ENCODE measurements around the gene OTULINL. TPM values are rescaled to one million over a fixed set of nuclear protein-coding genes. Genes with fewer than 3 reads are reported as not detected.

Gene OTULINL
- total and polyA plus RNA-seq, 2 of the 8 experiments (the other 6 are each of a cell fraction or from before 2014, with no cell fraction given): 3.1 to 8.3 TPM

GRCh38 chr5:14560091-14560595 is 21.4 kb upstream of the OTULINL start:
- Histone ChIP-seq H3K4me2 (ENCODE audit: insufficient read depth in 1 of 2, low read depth in 2 of 2, low read length in 2 of 2) (no peak overlapping the region), H4K5ac (ENCODE audit: insufficient read length, low read depth, low read length) (no peak overlapping the region), H2BK12ac (ENCODE audit: low read depth, low read length) (no peak overlapping the region), H2BK20ac (ENCODE audit: low read length) (no peak overlapping the region), H3K4ac (replicated peaks; ENCODE audit: insufficient read length, low read depth, low read length) (no peak overlapping the region), H3K4me3 (ENCODE audit: extremely low read depth in 1 of 4, insufficient read depth in 2 of 4, low read depth in 3 of 4, low read length in 4 of 4) (no peak overlapping the region), H3K9ac (replicated peaks in 1 of 4; ENCODE audit: extremely low read depth in 1 of 4, low read depth in 3 of 4, low read length in 3 of 4) (no peak overlapping the region), H3K27me3 (replicated peaks in 1 of 4; ENCODE audit: control insufficient read depth in 3 of 4, extremely low read depth in 1 of 4, insufficient read depth in 3 of 4, low read length in 3 of 4) (no peaks in the 10 kb centered on the region), H3K27ac (ENCODE audit: low read depth, low read length) (no peak overlapping the region), H3K23ac (ENCODE audit: insufficient read length) (no peak overlapping the region), H3K79me1 (ENCODE audit: low read depth, low read length) (no peaks in the 10 kb centered on the region), H4K20me1 (replicated peaks in 1 of 2; ENCODE audit: control insufficient read depth in 1 of 2, insufficient read depth in 2 of 2, low read length in 2 of 2) (no peaks in the 10 kb centered on the region), H3K14ac (ENCODE audit: insufficient read length) (no peak overlapping the region), H2AK5ac (ENCODE audit: low read depth, low read length) (no peak overlapping the region), H3K56ac (replicated peaks; ENCODE audit: insufficient read length, low read depth, low read length) (no peak overlapping the region), H2BK120ac (replicated peaks; ENCODE audit: low read depth, low read length) (no peak overlapping the region), H4K8ac (ENCODE audit: extremely low read depth, insufficient read depth, low read length) (no peak overlapping the region), H2BK5ac (ENCODE audit: low read depth, low read length) (no peak overlapping the region), H3K23me2 (ENCODE audit: low read depth, low read length) (no peaks in the 10 kb centered on the region), H3K18ac (ENCODE audit: extremely low read depth, low read length) (no peak overlapping the region), H3K36me3 (ENCODE audit: control insufficient read depth in 2 of 4, insufficient read depth in 4 of 4, low read length in 3 of 4) (no peaks in the 10 kb centered on the region), H2AFZ (ENCODE audit: low read length) (no peak overlapping the region), H3K4me1 (replicated peaks in 1 of 4; ENCODE audit: control insufficient read depth in 3 of 4, insufficient read depth in 4 of 4, low read length in 3 of 4) (no peaks in the 10 kb centered on the region), H3K9me3 (ENCODE audit: insufficient read depth in 2 of 2, low read depth in 1 of 2, low read length in 1 of 2) (no peaks in the 10 kb centered on the region), H2BK15ac (ENCODE audit: low read length) (no peak overlapping the region), H4K91ac (replicated peaks; ENCODE audit: insufficient read length, low read length) (no peak overlapping the region), H3K79me2 (ENCODE audit: control insufficient read depth in 1 of 2, insufficient read depth in 2 of 2, low read length in 2 of 2) (no peaks in the 10 kb centered on the region)
- POLR2A ChIA-PET (ENCODE audit: partially characterized antibody): interaction anchor here (2.7 kb wide), 1 partner anchor 22 kb away, joined by 8 read pairs; the partner anchor contains the start of gene OTULINL
- no peak for DNase-seq (ENCODE audit: low read depth in 1 of 2, low spot score in 2 of 2)
- CTCF ChIA-PET (ENCODE audit: partially characterized antibody): interaction anchor here (1.3 kb wide), 1 partner anchor 22 kb away, joined by 3 read pairs; no protein-coding TSS in a partner anchor
- no peak for FAIRE-seq
- WGBS, 2 experiments (ENCODE audit: extremely low coverage in 1 of 2, insufficient coverage in 1 of 2, insufficient read length in 1 of 2, insufficient replicate concordance in 2 of 2, low coverage in 1 of 2, low lambda C conversion rate in 2 of 2, missing lambda C conversion rate in 1 of 2): 92% methylated on average over 10 of the region's 10 CpGs; no CpG with 5 or more reads in 1 of the 2 experiments
- TF ChIP-seq GABPA (IDR thresholded peaks at IDR 0.05; ENCODE audit: borderline replicate concordance, insufficient read depth, low read length) (no peak), KDM1A (IDR thresholded peaks at IDR 0.05; ENCODE audit: borderline replicate concordance, low read length) (no peak), KDM4A (IDR thresholded peaks at IDR 0.05; ENCODE audit: low read depth, low read length, severe bottlenecking) (no peak), SP2 (IDR thresholded peaks at IDR 0.05; ENCODE audit: low read length) (no peak), EGR1 (IDR thresholded peaks at IDR 0.05; ENCODE audit: borderline replicate concordance, low read depth, low read length) (no peak), ASH2L (IDR thresholded peaks at IDR 0.05; ENCODE audit: low read length) (no peak), ATF2 (IDR thresholded peaks at IDR 0.05; ENCODE audit: low read length) (no peak), TBP (IDR thresholded peaks at IDR 0.05; ENCODE audit: low read depth, low read length) (no peak), BACH1 (IDR thresholded peaks at IDR 0.05; ENCODE audit: low read length) (no peak), BCL11A (IDR thresholded peaks at IDR 0.05; ENCODE audit: low read depth in 2 of 2, low read length in 2 of 2) (no peak), HDAC2 (IDR thresholded peaks at IDR 0.05; ENCODE audit: borderline replicate concordance in 1 of 2, low read depth in 2 of 2, low read length in 2 of 2) (no peak)
- TF ChIP-seq, protein P1, sequence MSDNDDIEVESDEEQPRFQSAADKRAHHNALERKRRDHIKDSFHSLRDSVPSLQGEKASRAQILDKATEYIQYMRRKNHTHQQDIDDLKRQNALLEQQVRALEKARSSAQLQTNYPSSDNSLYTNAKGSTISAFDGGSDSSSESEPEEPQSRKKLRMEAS (IDR thresholded peaks at IDR 0.05): no peak

Data from H1 (cell line).